IMR-90 (cell line): ENCODE measurements around the gene TGFA. TPM values are rescaled to one million over a fixed set of nuclear protein-coding genes. Genes with fewer than 3 reads are reported as not detected.

ENCODE experiments used
- ATAC-seq: fragments of 200-7000 bp; cut with Tn5 transposase; 2 replicates; pipeline ENCODE4 v1.9.1; 2020; ENCODE audit warnings: low read depth, mild to moderate bottlenecking, moderate library complexity
- BruUV-seq: library from RNA; stranded (reverse); fragments of 400-500 nt; replicated peaks from 2 replicates; lab custom pipeline; 2021; lab: Mats Ljungman, UMichigan
- CTCF ChIA-PET: fragments of 300-600 bp; formaldehyde crosslinking; extraction: SDS; loops from one replicate; lab custom pipeline; 2021; ENCODE audit warnings: antibody characterized with exemption; lab: Yijun Ruan, JAX
- POLR2A ChIA-PET: fragments of 300-600 bp; sonication (Branson Sonifier 250); formaldehyde crosslinking; loops from one replicate; lab custom pipeline; 2022; ENCODE audit warnings: antibody characterized with exemption; ENCODE audit not compliant: unreplicated experiment; lab: Charles Lee
- DNase-seq: peaks from one replicate; pipeline ENCODE4 v3.0.0; 2013
- H2AFZ ChIP-seq: replicated peaks from 2 replicates; pipeline ENCODE3; 2013; ENCODE audit warnings: low read length, mild to moderate bottlenecking; ENCODE audit not compliant: poor library complexity
- H2AK5ac ChIP-seq: 2 replicates; pipeline ENCODE4 v1.6.1; 2013; ENCODE audit warnings: low read depth, low read length, inconsistent platforms
- H2AK9ac ChIP-seq: replicated peaks from 2 replicates; pipeline ENCODE3; 2013; ENCODE audit warnings: mild to moderate bottlenecking, low read depth, low read length, moderate library complexity; ENCODE audit not compliant: poor library complexity
- H2BK120ac ChIP-seq: 2 replicates; pipeline ENCODE4 v1.6.1; 2013; ENCODE audit warnings: low read depth, low read length, inconsistent platforms
- H2BK15ac ChIP-seq: 3 replicates; pipeline ENCODE4 v1.6.1; 2013; ENCODE audit warnings: low read depth, low read length, inconsistent platforms
- H2BK20ac ChIP-seq: 2 replicates; pipeline ENCODE4 v1.6.1; 2013; ENCODE audit warnings: low read depth, mild to moderate bottlenecking, inconsistent platforms, low read length, moderate library complexity
- H2BK5ac ChIP-seq: 2 replicates; pipeline ENCODE4 v1.6.1; 2013; ENCODE audit warnings: mild to moderate bottlenecking, low read depth, low read length, inconsistent platforms; ENCODE audit not compliant: poor library complexity, severe bottlenecking
- H3K14ac ChIP-seq: replicated peaks from 2 replicates; pipeline ENCODE4 v1.6.1; 2013; ENCODE audit warnings: low read depth, low read length, inconsistent platforms
- H3K18ac ChIP-seq: 2 replicates; pipeline ENCODE4 v1.6.1; 2013; ENCODE audit warnings: low read depth, low read length, control low read depth
- H3K23ac ChIP-seq: 2 replicates; pipeline ENCODE4 v1.6.1; 2013; ENCODE audit warnings: low read depth, low read length, inconsistent platforms
- H3K27ac ChIP-seq: 2 replicates; pipeline ENCODE4 v1.5.1; 2013; ENCODE audit warnings: mild to moderate bottlenecking, control low read depth, low read length; ENCODE audit not compliant: insufficient read depth
- H3K27me3 ChIP-seq: 2 replicates; pipeline ENCODE4 v1.6.1; 2013; ENCODE audit warnings: low read length; ENCODE audit not compliant: control insufficient read depth, insufficient read depth
- H3K36me3 ChIP-seq: 2 replicates; pipeline ENCODE4 v1.6.1; 2013; ENCODE audit warnings: low read length, mixed read lengths; ENCODE audit not compliant: control insufficient read depth, insufficient read depth
- H3K4ac ChIP-seq: 2 replicates; pipeline ENCODE4 v1.6.1; 2013; ENCODE audit warnings: low read depth, low read length, inconsistent platforms
- H3K4me1 ChIP-seq: 2 replicates; pipeline ENCODE4 v1.6.1; 2013; ENCODE audit warnings: low read length, mixed read lengths; ENCODE audit not compliant: control insufficient read depth, insufficient read depth
- H3K4me2 ChIP-seq: 2 replicates; pipeline ENCODE4 v1.6.1; 2013; ENCODE audit warnings: low read depth, mild to moderate bottlenecking, control low read depth, low read length, moderate library complexity
- H3K4me3 ChIP-seq: 2 replicates; pipeline ENCODE4 v1.5.1; 2013; ENCODE audit warnings: low read depth, mild to moderate bottlenecking, control low read depth, low read length, moderate library complexity; ENCODE audit not compliant: insufficient read depth
- H3K56ac ChIP-seq: 2 replicates; pipeline ENCODE4 v1.6.1; 2013; ENCODE audit warnings: low read length, inconsistent platforms; ENCODE audit not compliant: insufficient read depth; ENCODE audit errors: extremely low read depth
- H3K79me1 ChIP-seq, 2 experiments: 2 replicates each; pipeline ENCODE4 v1.6.1; 2013; ENCODE audit warnings: low read length in 2 of 2, inconsistent platforms in 1 of 2, low read depth in 1 of 2
- H3K9ac ChIP-seq: 2 replicates; pipeline ENCODE4 v1.6.1; 2013; ENCODE audit warnings: low read depth, low read length, control low read depth
- H3K9me1 ChIP-seq: 2 replicates; pipeline ENCODE4 v1.6.1; 2013; ENCODE audit warnings: low read length, inconsistent platforms; ENCODE audit not compliant: insufficient read depth
- H3K9me3 ChIP-seq: 2 replicates; pipeline ENCODE4 v1.6.1; 2013; ENCODE audit warnings: low read length; ENCODE audit not compliant: control insufficient read depth, insufficient read depth
- H4K20me1 ChIP-seq: 2 replicates; pipeline ENCODE4 v1.6.1; 2013; ENCODE audit warnings: low read length, inconsistent platforms; ENCODE audit not compliant: insufficient read depth
- H4K5ac ChIP-seq: 2 replicates; pipeline ENCODE4 v1.6.1; 2013; ENCODE audit warnings: mild to moderate bottlenecking, low read depth, low read length, control low read depth
- H4K8ac ChIP-seq, 2 experiments: 2 replicates each; pipeline ENCODE4 v1.6.1; 2013; ENCODE audit warnings: low read depth in 2 of 2, low read length in 2 of 2, control low read depth in 1 of 2, inconsistent platforms in 1 of 2
- H4K91ac ChIP-seq: 2 replicates; pipeline ENCODE4 v1.6.1; 2013; ENCODE audit warnings: low read depth, low read length, inconsistent platforms; ENCODE audit not compliant: insufficient read depth
- MAZ ChIP-seq: IDR thresholded peaks from 2 replicates; pipeline ENCODE4 v1.6.1; 2012; ENCODE audit warnings: low read depth, mild to moderate bottlenecking, low read length, improper control_type of control experiment, moderate library complexity, borderline replicate concordance
- NFE2L2 ChIP-seq: fragments of 150-350 bp; IDR thresholded peaks from 2 replicates; pipeline ENCODE4 v1.6.1; 2016; ENCODE audit warnings: low read depth, mild to moderate bottlenecking, low read length
- RFX5 ChIP-seq: IDR thresholded peaks from 2 replicates; pipeline ENCODE4 v1.8.0; 2012; ENCODE audit warnings: low read depth, mild to moderate bottlenecking, low read length, moderate library complexity
- WGBS, 2 experiments: methylation state at CpG; one replicate each; pipeline versions ENCODE4 v1.1.5 to v1.1.7; 2013; ENCODE audit warnings: missing lambda C conversion rate in 2 of 2; ENCODE audit not compliant: insufficient read length in 1 of 2; ENCODE audit errors: extremely low coverage in 2 of 2; 5-methylcytosine and 5-hydroxymethylcytosine counted together
- dilution Hi-C: fragments of 300-500 bp; cut with HindIII; formaldehyde crosslinking; loops from one replicate; pipeline ENCODE4 v1.14.3; 2018; ENCODE audit warnings: low sequenced_read_pairs; ENCODE audit not compliant: unreplicated experiment
- in situ Hi-C: fragments of 300-500 bp; cut with MboI; formaldehyde crosslinking; loops from 3 replicates; pipeline ENCODE4 v1.14.3; 2019; ENCODE audit warnings: low sequenced_read_pairs, inconsistent platforms, mixed read lengths
- intact Hi-C: fragments of 100-400 bp; cut with micrococcal nuclease; formaldehyde crosslinking; loops from 2 replicates; pipeline ENCODE4 v1.10.0; 2022
- polyA plus RNA-seq, 3 experiments: library from polyadenylated mRNA; depleted of rRNA; stranded (reverse); fragments of >200 nt; gene quantifications; 2 replicates each; pipeline ENCODE4 v1.2.3, GENCODE V29; 2012; ENCODE audit warnings: low replicate concordance in 1 of 3
- total RNA-seq: library from RNA; depleted of rRNA; stranded (reverse); fragments of >200 nt; gene quantifications from 2 replicates; pipeline ENCODE4 v1.2.3, GENCODE V29; 2012

The TGFA gene
- total and polyA plus RNA-seq, 2 of the 4 experiments (the other 2 are of a cell fraction) = not detected

DNA sequence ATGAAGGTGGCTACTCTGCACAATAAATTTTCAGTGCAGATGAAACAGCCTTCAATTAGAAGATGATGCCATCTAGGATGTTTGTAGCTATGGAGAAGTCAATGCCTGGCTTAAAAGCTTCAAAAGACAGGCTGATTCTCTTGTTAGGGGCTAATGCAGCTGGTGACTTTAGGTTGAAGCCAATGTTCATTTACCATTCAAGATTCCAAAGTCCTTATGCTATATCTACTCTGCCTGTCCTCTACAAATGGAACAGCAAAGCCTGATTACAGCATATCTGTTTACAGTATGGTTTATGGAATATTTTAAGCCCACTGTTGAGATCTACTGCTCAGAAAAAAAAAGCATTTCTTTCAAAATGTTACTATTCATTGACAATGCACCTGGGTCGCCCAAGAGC lies 15.8 kb downstream of the TGFA start:
- no peak overlapping the region for H3K56ac ChIP-seq
- H3K27me3 ChIP-seq = peaks cover 2% of the 10 kb centered on the region; the same call in 1 of the 2 replicates
- H2AFZ ChIP-seq = no peak overlapping the region
- no peaks in the 10 kb centered on the region for H3K4me1 ChIP-seq
- no peak overlapping the region for H2BK5ac ChIP-seq
- H3K14ac ChIP-seq = no peak overlapping the region
- H3K9ac ChIP-seq = no peak overlapping the region
- no peaks in the 10 kb centered on the region for H3K79me1 ChIP-seq
- DNase-seq (no peak), ATAC-seq (no peak)
- H3K18ac ChIP-seq = no peak overlapping the region
- H3K4me2 ChIP-seq = no peak overlapping the region
- H3K9me1 ChIP-seq = no peaks in the 10 kb centered on the region
- no peaks in the 10 kb centered on the region for H3K36me3 ChIP-seq
- no peak overlapping the region for H3K4me3 ChIP-seq
- in situ Hi-C loops = no loop called here
- no peak overlapping the region for H2BK15ac ChIP-seq
- H2BK120ac ChIP-seq = no peak overlapping the region
- H3K27ac ChIP-seq = no peak overlapping the region
- dilution Hi-C loops = no loop called here
- H4K5ac ChIP-seq = no peak overlapping the region
- intact Hi-C loops = no loop called here
- H4K20me1 ChIP-seq = no peaks in the 10 kb centered on the region
- no peak overlapping the region for H4K8ac ChIP-seq
- POLR2A ChIA-PET = no interaction called here
- WGBS, 2 experiments = no CpG with 5 or more reads among the region's 1 CpG
- no TSS peak for BruUV-seq
- no peak overlapping the region for H3K23ac ChIP-seq
- H4K91ac ChIP-seq = no peak overlapping the region
- no peaks in the 10 kb centered on the region for H3K9me3 ChIP-seq
- CTCF ChIA-PET = no interaction called here
- H2BK20ac ChIP-seq = no peak overlapping the region
- TF ChIP-seq NFE2L2 (no peak), MAZ (no peak), RFX5 (no peak)
- no peak overlapping the region for H2AK9ac ChIP-seq
- H2AK5ac ChIP-seq = no peak overlapping the region
- no peak overlapping the region for H3K4ac ChIP-seq
